Measurements from ENCODE around the gene C12orf42. TPM values are rescaled to one million over a fixed set of nuclear protein-coding genes. Genes with fewer than 3 reads are reported as not detected.

C12orf42 gene
- total and polyA plus RNA-seq, 7 donors, result not detected

DNA sequence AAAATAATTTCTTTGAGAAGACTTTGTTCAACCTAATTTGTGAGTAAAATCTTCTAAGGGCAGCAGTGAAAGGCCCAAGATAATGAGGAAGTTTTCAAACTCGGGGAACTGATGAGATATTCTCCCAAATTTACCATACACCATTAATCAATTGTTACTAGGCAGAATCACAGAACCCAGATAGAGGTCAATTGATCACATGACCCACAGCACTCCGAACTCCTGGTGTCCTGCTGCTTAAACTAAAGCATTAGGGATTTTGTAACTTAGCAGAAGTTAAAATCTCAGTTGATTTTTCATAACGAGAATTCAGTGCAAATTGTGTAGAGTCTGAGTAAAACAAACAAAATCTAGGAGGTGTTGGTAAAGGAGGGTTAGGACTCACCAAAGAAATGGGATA lies 207.8 kb downstream of the C12orf42 start:
- no peak overlapping the region for H3K27ac ChIP-seq
- no peak for DNase-seq
- H3K36me3 ChIP-seq (ENCODE audit: insufficient read depth in 1 of 2, low read depth in 1 of 2), result no peaks in the 10 kb centered on the region
- H3K4me3 ChIP-seq, result no peak overlapping the region
- ATAC-seq, result no peak
- WGBS, 3 donors, result 54 to 62% (median 56%) methylated on average over 3 of the region's 3 CpGs
- H3K9me3 ChIP-seq, result peaks cover 3% of the 10 kb centered on the region
- TF ChIP-seq, protein P1, sequence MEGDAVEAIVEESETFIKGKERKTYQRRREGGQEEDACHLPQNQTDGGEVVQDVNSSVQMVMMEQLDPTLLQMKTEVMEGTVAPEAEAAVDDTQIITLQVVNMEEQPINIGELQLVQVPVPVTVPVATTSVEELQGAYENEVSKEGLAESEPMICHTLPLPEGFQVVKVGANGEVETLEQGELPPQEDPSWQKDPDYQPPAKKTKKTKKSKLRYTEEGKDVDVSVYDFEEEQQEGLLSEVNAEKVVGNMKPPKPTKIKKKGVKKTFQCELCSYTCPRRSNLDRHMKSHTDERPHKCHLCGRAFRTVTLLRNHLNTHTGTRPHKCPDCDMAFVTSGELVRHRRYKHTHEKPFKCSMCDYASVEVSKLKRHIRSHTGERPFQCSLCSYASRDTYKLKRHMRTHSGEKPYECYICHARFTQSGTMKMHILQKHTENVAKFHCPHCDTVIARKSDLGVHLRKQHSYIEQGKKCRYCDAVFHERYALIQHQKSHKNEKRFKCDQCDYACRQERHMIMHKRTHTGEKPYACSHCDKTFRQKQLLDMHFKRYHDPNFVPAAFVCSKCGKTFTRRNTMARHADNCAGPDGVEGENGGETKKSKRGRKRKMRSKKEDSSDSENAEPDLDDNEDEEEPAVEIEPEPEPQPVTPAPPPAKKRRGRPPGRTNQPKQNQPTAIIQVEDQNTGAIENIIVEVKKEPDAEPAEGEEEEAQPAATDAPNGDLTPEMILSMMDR (IDR thresholded peaks at IDR 0.05), result no peak
- intact Hi-C loops (cut with DNase I), result no loop called here
- H3K4me1 ChIP-seq, result no peaks in the 10 kb centered on the region
- H3K27me3 ChIP-seq (ENCODE audit: insufficient read depth in 3 of 3, low read length in 2 of 3), result no peaks in the 10 kb centered on the region

DNA sequence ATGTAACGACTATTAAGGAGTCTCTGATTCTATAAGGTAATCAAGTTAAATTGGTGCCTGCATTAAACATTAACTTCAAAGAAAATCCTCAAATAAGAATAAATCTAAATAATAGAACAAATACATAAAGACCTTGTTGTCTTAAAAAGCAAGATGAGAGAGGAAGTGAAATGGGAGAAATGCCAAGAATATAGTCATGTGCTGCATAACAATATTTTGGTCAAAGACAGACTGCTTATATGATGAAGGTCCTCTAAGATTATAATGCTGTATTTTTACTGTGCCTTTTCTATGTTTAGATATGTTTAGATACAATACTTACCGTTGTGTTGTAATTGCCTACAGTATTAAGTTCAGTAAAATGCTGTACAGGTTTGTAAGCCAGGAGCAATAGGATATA lies 213.6 kb downstream of the C12orf42 start:
- Histone ChIP-seq H3K4me1 (no peaks in the 10 kb centered on the region), H3K4me3 (no peak overlapping the region), H3K36me3 (ENCODE audit: insufficient read depth in 1 of 2, low read depth in 1 of 2) (no peaks in the 10 kb centered on the region), H3K9me3 (no peaks in the 10 kb centered on the region), H3K27me3 (ENCODE audit: insufficient read depth in 3 of 3, low read length in 2 of 3) (no peaks in the 10 kb centered on the region), H3K27ac (no peak overlapping the region)
- WGBS, 3 donors, result 63 to 78% (median 74%) methylated on average over 2 of the region's 2 CpGs
- ATAC-seq, result no peak
- no peak for DNase-seq
- intact Hi-C loops (cut with DNase I), result no loop called here
- TF ChIP-seq, protein P1 (IDR thresholded peaks at IDR 0.05), result no peak

DNA sequence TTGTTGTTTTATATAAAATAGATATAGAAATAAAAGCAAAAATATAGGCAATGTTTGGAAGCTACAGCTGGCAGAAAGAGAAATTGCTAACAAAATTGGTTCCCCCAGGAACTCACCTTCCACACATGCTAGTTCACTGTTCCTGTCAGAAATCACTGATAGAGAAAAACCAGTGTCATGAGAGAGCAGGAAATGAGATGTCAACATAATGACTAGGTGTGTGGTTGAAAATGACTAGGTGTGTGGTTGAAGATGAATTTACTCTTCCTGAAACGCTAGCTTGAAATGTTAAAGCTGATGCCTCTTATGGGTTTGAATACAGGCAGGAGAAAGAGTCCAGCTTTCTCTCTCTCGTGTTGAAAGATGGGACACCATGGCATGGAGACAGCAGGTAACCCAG lies 216.3 kb downstream of the C12orf42 start:
- Histone ChIP-seq H3K4me1 (no peaks in the 10 kb centered on the region), H3K27me3 (ENCODE audit: insufficient read depth in 3 of 3, low read length in 2 of 3) (no peaks in the 10 kb centered on the region), H3K36me3 (ENCODE audit: insufficient read depth in 1 of 2, low read depth in 1 of 2) (no peaks in the 10 kb centered on the region), H3K4me3 (no peak overlapping the region), H3K27ac (no peak overlapping the region), H3K9me3 (no peaks in the 10 kb centered on the region)
- intact Hi-C loops (cut with DNase I), result no loop called here
- no peak for DNase-seq
- TF ChIP-seq, protein P1 (IDR thresholded peaks at IDR 0.05), result no peak
- ATAC-seq, result no peak
- WGBS, 3 donors, result 53 to 70% (median 63%) methylated on average over 2 of the region's 2 CpGs

DNA sequence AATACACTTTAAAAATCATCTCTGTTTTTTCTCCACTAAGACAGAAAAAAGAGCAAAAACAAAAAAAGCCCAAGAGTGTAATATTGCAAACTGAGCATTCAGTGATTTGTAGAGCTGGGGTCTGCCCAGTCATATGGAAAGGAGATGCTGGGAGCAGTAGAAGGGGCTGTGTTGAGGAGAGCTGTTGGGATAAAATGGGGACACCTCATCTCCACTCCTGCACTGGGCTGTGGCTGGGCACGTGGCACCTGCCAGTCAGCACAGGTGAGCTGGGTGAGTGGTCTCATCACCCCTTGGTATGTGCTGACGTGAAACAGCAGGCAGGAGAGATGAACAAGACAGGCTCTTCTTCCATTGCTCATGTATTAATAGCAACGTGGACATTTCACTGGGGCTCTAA lies 217.4 kb downstream of the C12orf42 start:
- no peak for ATAC-seq
- DNase-seq, result no peak
- Histone ChIP-seq H3K36me3 (ENCODE audit: insufficient read depth in 1 of 2, low read depth in 1 of 2) (no peaks in the 10 kb centered on the region), H3K27me3 (ENCODE audit: insufficient read depth in 3 of 3, low read length in 2 of 3) (no peaks in the 10 kb centered on the region), H3K9me3 (no peaks in the 10 kb centered on the region), H3K4me1 (no peaks in the 10 kb centered on the region), H3K4me3 (no peak overlapping the region), H3K27ac (no peak overlapping the region)
- TF ChIP-seq, protein P1 (IDR thresholded peaks at IDR 0.05), result no peak
- WGBS, 3 donors, result 56 to 62% (median 58%) methylated on average over 3 of the region's 3 CpGs
- intact Hi-C loops (cut with DNase I), result no loop called here

DNA sequence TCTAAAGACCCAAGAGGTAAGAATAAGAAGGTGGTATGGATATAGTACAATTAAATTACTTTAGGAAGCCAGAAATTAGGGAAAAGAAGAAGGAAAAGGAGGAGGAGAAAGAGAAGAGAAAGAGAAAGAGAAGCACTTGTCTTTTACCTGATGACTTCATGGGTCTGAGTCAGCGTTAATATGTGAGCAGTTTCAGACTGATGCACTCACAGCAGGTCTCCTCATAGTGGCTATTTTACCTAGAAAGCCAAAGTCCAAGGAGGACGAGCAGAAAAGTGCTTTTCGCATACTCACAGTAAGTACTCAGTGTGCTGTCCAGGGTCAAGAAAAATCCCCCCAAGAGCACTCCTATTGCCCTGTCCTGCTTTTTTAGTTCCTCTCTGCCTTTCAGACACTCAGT lies 222.1 kb downstream of the C12orf42 start:
- H3K36me3 ChIP-seq (ENCODE audit: insufficient read depth in 1 of 2, low read depth in 1 of 2), result no peaks in the 10 kb centered on the region
- ATAC-seq, result no peak
- intact Hi-C loops (cut with DNase I), result no loop called here

More for the DNA sequence above, 222.1 kb downstream of the C12orf42 start:
- no peaks in the 10 kb centered on the region for H3K27me3 ChIP-seq (ENCODE audit: insufficient read depth in 3 of 3, low read length in 2 of 3)
- no peak for DNase-seq
- TF ChIP-seq, protein P1 (IDR thresholded peaks at IDR 0.05), result no peak
- 68 to 71% (median 68%) methylated on average over 3 of the region's 3 CpGs for WGBS, 3 donors
- no peak overlapping the region for H3K4me3 ChIP-seq
- H3K27ac ChIP-seq, result no peak overlapping the region
- H3K9me3 ChIP-seq, result no peaks in the 10 kb centered on the region
- no peaks in the 10 kb centered on the region for H3K4me1 ChIP-seq

Measured in psoas muscle (tissue), 8 donors.